ENCODE results near the gene CERT1. TPM values are rescaled to one million over a fixed set of nuclear protein-coding genes. Genes with fewer than 3 reads are reported as not detected.

Gene CERT1
- total RNA-seq, 1 donor from 2014 or later = 44.6 TPM

GRCh38 chr5:75364571-75365280, 146.7 kb downstream of the CERT1 start:
- no peak for ATAC-seq
- no peak for DNase-seq (ENCODE audit: low spot score)
- intact Hi-C loops (cut with DNase I) = no loop called here

GRCh38 chr5:75363726-75364495, 147.5 kb downstream of the CERT1 start:
- intact Hi-C loops (cut with DNase I) = no loop called here
- DNase-seq (ENCODE audit: low spot score) = no peak
- no peak for ATAC-seq

GRCh38 chr5:75363111-75363510, 148.3 kb downstream of the CERT1 start:
- intact Hi-C loops (cut with DNase I) = no loop called here
- DNase-seq (ENCODE audit: low spot score) = no peak
- no peak for ATAC-seq

- DNase-seq (ENCODE audit: low spot score) (no peak), ATAC-seq (no peak)
- intact Hi-C loops (cut with DNase I) = no loop called here
Measured at GRCh38 chr5:75362474-75362975, 148.9 kb downstream of the CERT1 start.

GRCh38 chr5:75361310-75361709, 150.1 kb downstream of the CERT1 start:
- DNase-seq (ENCODE audit: low spot score) = no peak
- intact Hi-C loops (cut with DNase I) = no loop called here
- no peak for ATAC-seq

- no peak for ATAC-seq
- DNase-seq (ENCODE audit: low spot score) = no peak
- intact Hi-C loops (cut with DNase I) = no loop called here
Measured at GRCh38 chr5:75358117-75358516, 153.3 kb downstream of the CERT1 start.

GRCh38 chr5:75356719-75357118, 154.7 kb downstream of the CERT1 start:
- intact Hi-C loops (cut with DNase I) = no loop called here
- ATAC-seq = no peak
- no peak for DNase-seq (ENCODE audit: low spot score)

GRCh38 chr5:75355236-75355635, 156.2 kb downstream of the CERT1 start:
- intact Hi-C loops (cut with DNase I) = no loop called here
- DNase-seq (ENCODE audit: low spot score) = no peak
- no peak for ATAC-seq

GRCh38 chr5:75351139-75351926, 160.1 kb downstream of the CERT1 start:
- ATAC-seq (no peak), DNase-seq (ENCODE audit: low spot score) (no peak)
- intact Hi-C loops (cut with DNase I) = no loop called here

GRCh38 chr5:75349663-75350062, 161.8 kb downstream of the CERT1 start:
- intact Hi-C loops (cut with DNase I) = no loop called here
- no peak for ATAC-seq
- DNase-seq (ENCODE audit: low spot score) = no peak

- DNase-seq (ENCODE audit: low spot score) (no peak), ATAC-seq (no peak)
- intact Hi-C loops (cut with DNase I) = no loop called here
Measured at GRCh38 chr5:75348241-75348640, 163.2 kb downstream of the CERT1 start.

GRCh38 chr5:75342836-75343235, 168.6 kb downstream of the CERT1 start:
- intact Hi-C loops (cut with DNase I) = no loop called here
- DNase-seq (ENCODE audit: low spot score) (no peak), ATAC-seq (no peak)

GRCh38 chr5:75341934-75342333, 169.5 kb downstream of the CERT1 start:
- no peak for DNase-seq (ENCODE audit: low spot score)
- no peak for ATAC-seq
- intact Hi-C loops (cut with DNase I) = no loop called here

- DNase-seq (ENCODE audit: low spot score) = no peak
- no peak for ATAC-seq
- intact Hi-C loops (cut with DNase I) = no loop called here
Measured at GRCh38 chr5:75340714-75341478, 170.5 kb downstream of the CERT1 start.

- no peak for DNase-seq (ENCODE audit: low spot score)
- no peak for ATAC-seq
- intact Hi-C loops (cut with DNase I) = no loop called here
Measured at GRCh38 chr5:75338408-75338807, 173.0 kb downstream of the CERT1 start.

- ATAC-seq (peak; percentile 9), DNase-seq (ENCODE audit: low spot score) (no peak)
Measured at GRCh38 chr5:75337366-75338021, 173.9 kb downstream of the CERT1 start.

GRCh38 chr5:75336615-75337336, 174.7 kb downstream of the CERT1 start, which contains the start of gene HMGCR:
Gene HMGCR, plus strand, starts transcription at chr5:75337220. Its CDS starts 5,386 bp downstream, at chr5:75342606.
- ATAC-seq = peak; percentile 100
- intact Hi-C loops (cut with DNase I) = no loop called here
- peak; percentile 99 for DNase-seq (ENCODE audit: low spot score)

More at GRCh38 chr5:75337366-75338021, 173.9 kb downstream of the CERT1 start:
- intact Hi-C loops (cut with DNase I) = no loop called here
